K562 (cell line): ENCODE results near the gene RASAL1. TPM values are rescaled to one million over a fixed set of nuclear protein-coding genes. Genes with fewer than 3 reads are reported as not detected.

Experiments used
- ATAC-seq: fragments of 200-7000 bp; cut with Tn5 transposase; 3 replicates; pipeline ENCODE4 v1.9.1; 2020; ENCODE audit warnings: moderate library complexity
- BruUV-seq: library from RNA; stranded (reverse); fragments of 400-500 nt; replicated peaks from 2 replicates; lab custom pipeline; 2021; lab: Mats Ljungman, UMichigan
- CTCF ChIA-PET: fragments of 300-600 bp; formaldehyde crosslinking; extraction: SDS; loops from one replicate; lab custom pipeline; 2021; ENCODE audit warnings: low intra/inter-chr PET ratio; lab: Yijun Ruan, JAX
- POLR2A ChIA-PET: fragments of 300-600, 350-650 bp; sonication (Branson Sonifier 250); formaldehyde crosslinking; extraction: SDS; loops from one replicate; lab custom pipeline; 2021; ENCODE audit warnings: antibody characterized with exemption, inconsistent platforms; lab: Yijun Ruan, JAX
- DNase-seq, 4 experiments: peaks; one replicate each; pipeline versions ENCODE4 v3.0.0 to v3.0.0-alpha.2; 2011 to 2018; ENCODE audit warnings: low spot score in 3 of 4, mixed read lengths in 3 of 4; ENCODE audit errors: extremely low read depth in 1 of 4
- FAIRE-seq: peaks from 2 replicates; lab custom pipeline; 2011; peaks lifted over from hg19 to GRCh38; lab: Jason Lieb, UNC
- H2AFZ ChIP-seq: 2 replicates; pipeline ENCODE4 v1.6.0; 2011; ENCODE audit warnings: low read depth, low read length, control low read depth, inconsistent platforms
- H3K27ac ChIP-seq: fragments of 200-600 bp; 3 replicates; pipeline ENCODE4 v1.8.0; 2011; ENCODE audit warnings: low read depth, mild to moderate bottlenecking, control low read depth, inconsistent platforms, low read length, moderate library complexity, mixed read lengths; ENCODE audit errors: extremely low read depth
- H3K27me3 ChIP-seq, 2 experiments: fragments of 300-600 bp in 1 of 2; 2 replicates in 1 of 2; 3 replicates in 1 of 2; pipeline versions ENCODE4 v1.6.0 to v1.8.0; 2011; ENCODE audit warnings: inconsistent platforms in 2 of 2, low read length in 2 of 2, mild to moderate bottlenecking in 1 of 2, mixed read lengths in 1 of 2, moderate library complexity in 1 of 2; ENCODE audit not compliant: control insufficient read depth in 2 of 2, insufficient read depth in 2 of 2
- H3K36me3 ChIP-seq: fragments of 300-600 bp; 3 replicates; pipeline ENCODE4 v1.8.0; 2011; ENCODE audit warnings: mild to moderate bottlenecking, low read length, inconsistent platforms; ENCODE audit not compliant: control insufficient read depth, insufficient read depth
- H3K4me1 ChIP-seq, 2 experiments: fragments of 200-600 bp in 1 of 2; replicated peaks in 1 of 2; 2 replicates in 1 of 2; 3 replicates in 1 of 2; pipeline versions ENCODE4 v1.5.1 to v1.8.0; 2011; ENCODE audit warnings: inconsistent platforms in 2 of 2, low read length in 2 of 2, mild to moderate bottlenecking in 1 of 2, mixed read lengths in 1 of 2, moderate library complexity in 1 of 2; ENCODE audit not compliant: control insufficient read depth in 2 of 2, insufficient read depth in 2 of 2
- H3K4me2 ChIP-seq: 2 replicates; pipeline ENCODE4 v1.6.1; 2011; ENCODE audit warnings: low read length, control low read depth, inconsistent platforms, mixed read lengths; ENCODE audit not compliant: insufficient read depth
- H3K4me3 ChIP-seq: fragments of 200-600 bp; sonication (generic), shearing (Covaris generic); 2 replicates; pipeline ENCODE4 v1.5.1; 2016; ENCODE audit warnings: control low read depth, inconsistent platforms
- H3K79me2 ChIP-seq: fragments of 200-600 bp; 3 replicates; pipeline ENCODE4 v1.8.0; 2011; ENCODE audit warnings: low read length, inconsistent platforms; ENCODE audit not compliant: control insufficient read depth, insufficient read depth
- H3K9ac ChIP-seq, 2 experiments: 2 replicates each; pipeline versions ENCODE4 v1.6.0 to v1.6.1; 2011; ENCODE audit warnings: low read depth in 2 of 2, low read length in 2 of 2, control low read depth in 1 of 2, inconsistent platforms in 1 of 2, mild to moderate bottlenecking in 1 of 2, mixed read lengths in 1 of 2; ENCODE audit not compliant: insufficient read depth in 1 of 2
- H3K9me1 ChIP-seq: one replicate; pipeline ENCODE4 v1.6.0; 2011; ENCODE audit warnings: inconsistent platforms, mild to moderate bottlenecking, low read length, moderate library complexity; ENCODE audit not compliant: control insufficient read depth, insufficient read depth
- H3K9me3 ChIP-seq: replicated peaks from 2 replicates; pipeline ENCODE4 v1.5.1; 2011; ENCODE audit warnings: low read depth, low read length, inconsistent platforms; ENCODE audit not compliant: control insufficient read depth, insufficient read depth
- H4K20me1 ChIP-seq: replicated peaks from 2 replicates; pipeline ENCODE4 v1.6.1; 2011; ENCODE audit warnings: low read length, inconsistent platforms, mixed read lengths; ENCODE audit not compliant: control insufficient read depth, insufficient read depth
- ADNP ChIP-seq: fragments of 200-800 bp; sonication (Bioruptor generic); IDR thresholded peaks from 2 replicates; pipeline ENCODE4 v1.6.1; 2016; ENCODE audit warnings: missing genetic modification characterization, missing compliant biosample characterization
- COPS2 ChIP-seq: fragments of 450-650 bp; conservative IDR thresholded peaks from 2 replicates; pipeline ENCODE4 v1.6.1; 2016; ENCODE audit warnings: mild to moderate bottlenecking, moderate library complexity
- DDX20 ChIP-seq: fragments of 450-650 bp; IDR thresholded peaks from 2 replicates; pipeline ENCODE4 v1.6.1; 2016; ENCODE audit warnings: missing genetic modification characterization, low read depth, mild to moderate bottlenecking, missing compliant biosample characterization, moderate library complexity
- POLR2B ChIP-seq: fragments of 450-650 bp; IDR thresholded peaks from 2 replicates; pipeline ENCODE4 v1.6.1; 2018; ENCODE audit warnings: low read depth; ENCODE audit not compliant: partially characterized antibody
- POLR3G ChIP-seq: IDR thresholded peaks from 2 replicates; pipeline ENCODE4 v1.6.1; 2011; ENCODE audit not compliant: insufficient read length, insufficient replicate concordance; ENCODE audit errors: extremely low read depth
- POU5F1 ChIP-seq: fragments of 150-350 bp; IDR thresholded peaks from 2 replicates; pipeline ENCODE4 v1.6.1; 2014; ENCODE audit warnings: borderline replicate concordance, low read length, low read depth, mild to moderate bottlenecking; ENCODE audit not compliant: partially characterized antibody
- PRDM10 ChIP-seq: fragments of 450-650 bp; IDR thresholded peaks from 2 replicates; pipeline ENCODE4 v1.6.1; 2018; ENCODE audit not compliant: partially characterized antibody
- TAF15 ChIP-seq: fragments of 200-400 bp; formaldehyde crosslinking; IDR thresholded peaks from 2 replicates; pipeline ENCODE4 v1.6.1; 2017; ENCODE audit warnings: mild to moderate bottlenecking, low read depth, low read length, moderate library complexity
- TARDBP ChIP-seq: fragments of 450-650 bp; IDR thresholded peaks from 2 replicates; pipeline ENCODE4 v1.6.1; 2016
- THRAP3 ChIP-seq: fragments of 450-650 bp; IDR thresholded peaks from 2 replicates; pipeline ENCODE4 v1.6.1; 2016; ENCODE audit warnings: mild to moderate bottlenecking, inconsistent platforms, borderline replicate concordance
- XRCC4 ChIP-seq: IDR thresholded peaks from one replicate; pipeline ENCODE4 v1.6.1; 2011; ENCODE audit not compliant: insufficient read depth, insufficient read length; ENCODE audit errors: extremely low read depth
- ZFX ChIP-seq: sonication (generic); formaldehyde crosslinking; IDR thresholded peaks from 2 replicates; pipeline ENCODE4 v1.8.0; 2022; ENCODE audit warnings: mild to moderate bottlenecking, missing genetic modification reagents, moderate library complexity
- WGBS: fragments of 100-300 bp; shearing (Covaris generic); methylation state at CpG from one replicate; pipeline ENCODE4 v1.1.6; 2016; ENCODE audit warnings: low coverage, mixed read lengths; ENCODE audit not compliant: insufficient coverage; ENCODE audit errors: missing lambda C conversion rate; 5-methylcytosine and 5-hydroxymethylcytosine counted together
- in situ Hi-C: fragments of 300-500 bp; cut with MboI; formaldehyde crosslinking; loops from 4 replicates; pipeline ENCODE4 v1.15.0; 2018; ENCODE audit warnings: inconsistent platforms, mixed read lengths
- intact Hi-C: fragments of 100-400 bp; cut with micrococcal nuclease; formaldehyde crosslinking; loops from 2 replicates; pipeline ENCODE4 v1.14.2; 2022
- polyA plus RNA-seq, 8 experiments: library from polyadenylated mRNA; depleted of rRNA in 4 of 8; stranded (reverse) in 5 of 8; unstranded in 3 of 8; fragments of >200 nt; fragmentation: Nextera tagmentation in 2 of 8; fragmentation: Illumina TruSeq in 1 of 8; extraction: Ambion mirVana in 2 of 8; extraction: Trizol in 1 of 8; gene quantifications; 2 replicates each; pipeline versions ENCODE4 v1.2.1 to v1.2.3, GENCODE V29; 2011 to 2014; ENCODE audit warnings: inconsistent platforms in 1 of 8, missing spikeins in 1 of 8
- total RNA-seq, 7 experiments: library from RNA; depleted of rRNA in 6 of 7; stranded (reverse); fragments of >200 nt in 6 of 7; fragmentation: Illumina TruSeq in 2 of 7; extraction: Trizol in 2 of 7; gene quantifications; 2 replicates each; pipeline versions ENCODE4 v1.2.1 to v1.2.3, GENCODE V29; 2011 to 2021; ENCODE audit warnings: low replicate concordance in 1 of 7

Gene RASAL1
- total and polyA plus RNA-seq, 9 of the 15 experiments (the other 6 are each of a cell fraction or from before 2014, with no cell fraction given), result 0.06 to 0.16 (median 0.14) TPM; not detected in 6

- intact Hi-C loops (no loop called here), in situ Hi-C loops (no loop called here)
- no peaks in the 10 kb centered on the region for H3K36me3 ChIP-seq
- peaks cover 0 to 9% of the 10 kb centered on the region in 2 experiments; a peak in 2 of 5 replicates for H3K4me1 ChIP-seq
- BruUV-seq, result no TSS peak
- ChIA-PET POLR2A (interaction anchor here (0.6 kb wide), 1 partner anchor 201 kb away, joined by 4 read pairs; no protein-coding TSS in a partner anchor), CTCF (no interaction called here)
- H3K27me3 ChIP-seq, result peaks cover 5 to 31% of the 10 kb centered on the region in 2 experiments; a peak in 3 of 5 replicates
- FAIRE-seq (no peak), ATAC-seq (no peak), DNase-seq (no peak)
- H2AFZ ChIP-seq, result no peak overlapping the region
- H4K20me1 ChIP-seq, result peaks cover 6% of the 10 kb centered on the region; the same call in 1 of the 2 replicates
- no peaks in the 10 kb centered on the region for H3K79me2 ChIP-seq
- H3K4me3 ChIP-seq, result no peak overlapping the region
- no peaks in the 10 kb centered on the region for H3K9me1 ChIP-seq
- no peak overlapping the region for H3K4me2 ChIP-seq
- H3K9me3 ChIP-seq, result no peaks in the 10 kb centered on the region
- TF ChIP-seq DDX20 (tag) (no peak), COPS2 (no peak), THRAP3 (no peak), POLR2B (no peak), PRDM10 (no peak), TARDBP (no peak), ZFX (no peak), ADNP (tag) (no peak), POU5F1 (no peak), TAF15 (no peak), POLR3G (no peak), XRCC4 (no peak)
- H3K9ac ChIP-seq, result no peak overlapping the region
- no peak overlapping the region for H3K27ac ChIP-seq
- WGBS, result 0% methylated on average over 4 of the region's 4 CpGs
These were observed 83.2 kb downstream of the RASAL1 start for GRCh38 chr12:113052326-113052725.
